Measurements from ENCODE around the gene CMIP.

GRCh38 chr16:81494888-81495287 is 50.3 kb downstream of the CMIP start:
- TF ChIP-seq, protein P1, sequence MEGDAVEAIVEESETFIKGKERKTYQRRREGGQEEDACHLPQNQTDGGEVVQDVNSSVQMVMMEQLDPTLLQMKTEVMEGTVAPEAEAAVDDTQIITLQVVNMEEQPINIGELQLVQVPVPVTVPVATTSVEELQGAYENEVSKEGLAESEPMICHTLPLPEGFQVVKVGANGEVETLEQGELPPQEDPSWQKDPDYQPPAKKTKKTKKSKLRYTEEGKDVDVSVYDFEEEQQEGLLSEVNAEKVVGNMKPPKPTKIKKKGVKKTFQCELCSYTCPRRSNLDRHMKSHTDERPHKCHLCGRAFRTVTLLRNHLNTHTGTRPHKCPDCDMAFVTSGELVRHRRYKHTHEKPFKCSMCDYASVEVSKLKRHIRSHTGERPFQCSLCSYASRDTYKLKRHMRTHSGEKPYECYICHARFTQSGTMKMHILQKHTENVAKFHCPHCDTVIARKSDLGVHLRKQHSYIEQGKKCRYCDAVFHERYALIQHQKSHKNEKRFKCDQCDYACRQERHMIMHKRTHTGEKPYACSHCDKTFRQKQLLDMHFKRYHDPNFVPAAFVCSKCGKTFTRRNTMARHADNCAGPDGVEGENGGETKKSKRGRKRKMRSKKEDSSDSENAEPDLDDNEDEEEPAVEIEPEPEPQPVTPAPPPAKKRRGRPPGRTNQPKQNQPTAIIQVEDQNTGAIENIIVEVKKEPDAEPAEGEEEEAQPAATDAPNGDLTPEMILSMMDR (IDR thresholded peaks at IDR 0.05; ENCODE audit: borderline replicate concordance, extremely low read depth, low read length, poor library complexity, severe bottlenecking), result no peak
- no peak for TF ChIP-seq EZH2 (IDR thresholded peaks at IDR 0.05; ENCODE audit: borderline replicate concordance, low read depth, low read length, severe bottlenecking)
